C4-2B (cell line): ENCODE data around the gene APOA1.
"Not testable (repeated sequence)": the region's sequence is repeated elsewhere in the genome, so short reads cannot be mapped to it uniquely, and the experiment has no call there.

Experiments
- H3K27ac ChIP-seq: fragments of 450-650 bp; 2 replicates; pipeline ENCODE4 v1.5.1; 2017
- CTCF ChIP-seq: fragments of 450-650 bp; conservative IDR thresholded peaks from 2 replicates; pipeline ENCODE4 v1.5.1; 2017; ENCODE audit warnings: mild to moderate bottlenecking
- ZFX ChIP-seq: fragments of 450-650 bp; IDR thresholded peaks from 2 replicates; pipeline ENCODE4 v1.6.1; 2017

The APOA1 gene

GRCh38 chr11:116813170-116813569 lies 24.3 kb downstream of the APOA1 start:
- TF ChIP-seq CTCF: no peak
- no peak for TF ChIP-seq ZFX
- no peak overlapping the region for H3K27ac ChIP-seq

- H3K27ac ChIP-seq: no peak overlapping the region
- no peak for TF ChIP-seq CTCF
- no peak for TF ChIP-seq ZFX
Observed at GRCh38 chr11:116812109-116812508, 25.3 kb downstream of the APOA1 start.

GRCh38 chr11:116811194-116811593 lies 26.2 kb downstream of the APOA1 start:
- TF ChIP-seq ZFX: no peak
- TF ChIP-seq CTCF: no peak
- no peak overlapping the region for H3K27ac ChIP-seq

GRCh38 chr11:116808262-116809175 lies 28.9 kb downstream of the APOA1 start:
- peak overlapping the region; percentile 82 for H3K27ac ChIP-seq
- TF ChIP-seq ZFX: no peak

GRCh38 chr11:116807601-116808261 lies 29.7 kb downstream of the APOA1 start:
- TF ChIP-seq CTCF: no peak
- H3K27ac ChIP-seq: peak overlapping the region; percentile 82

GRCh38 chr11:116804001-116804400 lies 33.4 kb downstream of the APOA1 start:
- no peak overlapping the region for H3K27ac ChIP-seq
- TF ChIP-seq CTCF: no peak
- TF ChIP-seq ZFX: no peak

GRCh38 chr11:116801662-116802061 lies 35.8 kb downstream of the APOA1 start:
- H3K27ac ChIP-seq: not testable (repeated sequence)

GRCh38 chr11:116800610-116801009 lies 36.8 kb downstream of the APOA1 start:
- TF ChIP-seq ZFX: no peak
- no peak for TF ChIP-seq CTCF
- no peak overlapping the region for H3K27ac ChIP-seq
